H9 (cell line): Measurements from ENCODE around the gene PKD2L2. TPM values are rescaled to one million over a fixed set of nuclear protein-coding genes. Genes with fewer than 3 reads are reported as not detected.

Source experiments
- DNase-seq: peaks from one replicate; pipeline ENCODE4 v3.0.0-alpha.2; 2017
- H2AFZ ChIP-seq: one replicate; pipeline ENCODE4 v1.6.1; 2013; ENCODE audit warnings: mild to moderate bottlenecking, low read length, control low read depth, moderate library complexity
- H2AK5ac ChIP-seq: 2 replicates; pipeline ENCODE4 v1.6.1; 2013; ENCODE audit warnings: low read length, control low read depth, mixed read lengths; ENCODE audit not compliant: insufficient read length
- H2BK120ac ChIP-seq: one replicate; pipeline ENCODE4 v1.6.1; 2013; ENCODE audit warnings: low read depth, mild to moderate bottlenecking, low read length, control low read depth, inconsistent platforms; ENCODE audit not compliant: poor library complexity, severe bottlenecking
- H2BK12ac ChIP-seq: 2 replicates; pipeline ENCODE4 v1.6.1; 2013; ENCODE audit warnings: low read length, control low read depth, mixed read lengths, low read depth; ENCODE audit not compliant: insufficient read length
- H2BK15ac ChIP-seq: 2 replicates; pipeline ENCODE4 v1.6.1; 2013; ENCODE audit warnings: low read depth, low read length, control low read depth
- H2BK20ac ChIP-seq: one replicate; pipeline ENCODE4 v1.6.1; 2013; ENCODE audit warnings: low read depth, mild to moderate bottlenecking, low read length, control low read depth, inconsistent platforms; ENCODE audit not compliant: poor library complexity, severe bottlenecking
- H2BK5ac ChIP-seq: 2 replicates; pipeline ENCODE4 v1.6.1; 2013; ENCODE audit warnings: low read length, control low read depth, mixed read lengths; ENCODE audit not compliant: insufficient read length
- H3K14ac ChIP-seq: 2 replicates; pipeline ENCODE4 v1.6.1; 2013; ENCODE audit warnings: low read length, control low read depth; ENCODE audit not compliant: insufficient read depth
- H3K18ac ChIP-seq: 2 replicates; pipeline ENCODE4 v1.6.1; 2013; ENCODE audit warnings: low read depth, mild to moderate bottlenecking, mixed read lengths, low read length, control low read depth; ENCODE audit not compliant: insufficient read length
- H3K23ac ChIP-seq: 2 replicates; pipeline ENCODE4 v1.6.1; 2013; ENCODE audit warnings: low read length, control low read depth, mixed read lengths, low read depth; ENCODE audit not compliant: insufficient read length
- H3K23me2 ChIP-seq: 2 replicates; pipeline ENCODE4 v1.6.1; 2013; ENCODE audit warnings: low read depth, mild to moderate bottlenecking, mixed read lengths, low read length, control low read depth; ENCODE audit not compliant: insufficient read length, poor library complexity, severe bottlenecking
- H3K27ac ChIP-seq: 2 replicates; pipeline ENCODE4 v1.5.1; 2013; ENCODE audit warnings: low read length, control low read depth, mixed read lengths, low read depth; ENCODE audit not compliant: insufficient read length
- H3K27me3 ChIP-seq: 2 replicates; pipeline ENCODE4 v1.6.1; 2013; ENCODE audit warnings: low read length, control low read depth, inconsistent platforms; ENCODE audit not compliant: insufficient read depth
- H3K4ac ChIP-seq: 2 replicates; pipeline ENCODE4 v1.6.1; 2013; ENCODE audit warnings: low read depth, mild to moderate bottlenecking, control low read depth, inconsistent platforms, low read length, moderate library complexity
- H3K4me1 ChIP-seq: 2 replicates; pipeline ENCODE4 v1.6.1; 2013; ENCODE audit warnings: low read length, control low read depth, inconsistent platforms; ENCODE audit not compliant: insufficient read depth
- H3K4me2 ChIP-seq: 2 replicates; pipeline ENCODE4 v1.6.1; 2013; ENCODE audit warnings: low read length, control low read depth, mixed read lengths; ENCODE audit not compliant: insufficient read length, insufficient read depth
- H3K56ac ChIP-seq: 2 replicates; pipeline ENCODE4 v1.6.1; 2013; ENCODE audit warnings: low read depth, mild to moderate bottlenecking, mixed read lengths, low read length, control low read depth; ENCODE audit not compliant: insufficient read length
- H3K79me1 ChIP-seq: 2 replicates; pipeline ENCODE4 v1.6.1; 2013; ENCODE audit warnings: low read depth, mild to moderate bottlenecking, moderate library complexity, low read length, control low read depth, inconsistent platforms; ENCODE audit not compliant: insufficient read depth, poor library complexity, severe bottlenecking
- H3K79me2 ChIP-seq: 2 replicates; pipeline ENCODE4 v1.6.1; 2013; ENCODE audit warnings: low read length, control low read depth, inconsistent platforms; ENCODE audit not compliant: insufficient read depth
- H3K9ac ChIP-seq: 2 replicates; pipeline ENCODE4 v1.6.1; 2013; ENCODE audit warnings: low read length, control low read depth, mixed read lengths; ENCODE audit not compliant: insufficient read length; ENCODE audit errors: extremely low read depth
- H3K9me3 ChIP-seq: one replicate; pipeline ENCODE4 v1.6.1; 2013; ENCODE audit warnings: low read depth, low read length, inconsistent platforms; ENCODE audit not compliant: control insufficient read depth
- H3T11ph ChIP-seq: one replicate; pipeline ENCODE4 v1.6.1; 2013; ENCODE audit warnings: mild to moderate bottlenecking, low read length, control low read depth, inconsistent platforms
- H4K20me1 ChIP-seq: one replicate; pipeline ENCODE4 v1.6.1; 2013; ENCODE audit not compliant: control insufficient read depth, insufficient read length, insufficient read depth
- H4K5ac ChIP-seq: 2 replicates; pipeline ENCODE4 v1.6.1; 2013; ENCODE audit warnings: low read depth, mild to moderate bottlenecking, mixed read lengths, low read length, control low read depth; ENCODE audit not compliant: insufficient read length
- H4K8ac ChIP-seq: replicated peaks from 2 replicates; pipeline ENCODE4 v1.6.1; 2013; ENCODE audit warnings: low read length, control low read depth, mixed read lengths, low read depth; ENCODE audit not compliant: insufficient read length
- H4K91ac ChIP-seq: 2 replicates; pipeline ENCODE4 v1.6.1; 2013; ENCODE audit warnings: low read depth, mild to moderate bottlenecking, moderate library complexity, mixed read lengths, low read length, control low read depth; ENCODE audit not compliant: insufficient read length
- H3K27ac Mint-ChIP-seq, 3 experiments: 2 replicates in 2 of 3; 3 replicates in 1 of 3; pipeline ENCODE4 v1.8.0; 2020 to 2021; ENCODE audit warnings: mixed read lengths in 3 of 3, mild to moderate bottlenecking in 1 of 3, moderate library complexity in 1 of 3
- H3K27me3 Mint-ChIP-seq: 2 replicates; pipeline ENCODE4 v1.8.0; 2021; ENCODE audit warnings: low read depth, mild to moderate bottlenecking, moderate library complexity, mixed read lengths
- H3K36me3 Mint-ChIP-seq, 3 experiments: 2 replicates in 2 of 3; 3 replicates in 1 of 3; pipeline ENCODE4 v1.8.0; 2020 to 2021; ENCODE audit warnings: low read depth in 3 of 3, mixed read lengths in 3 of 3; ENCODE audit not compliant: insufficient read depth in 1 of 3
- H3K4me1 Mint-ChIP-seq, 2 experiments: 2 replicates each; pipeline ENCODE4 v1.8.0; 2020; ENCODE audit warnings: mixed read lengths in 2 of 2
- H3K4me3 Mint-ChIP-seq, 2 experiments: 2 replicates in 1 of 2; 3 replicates in 1 of 2; pipeline ENCODE4 v1.8.0; 2020 to 2021; ENCODE audit warnings: mild to moderate bottlenecking in 2 of 2, mixed read lengths in 2 of 2, moderate library complexity in 1 of 2
- H3K9me3 Mint-ChIP-seq, 2 experiments: 2 replicates in 1 of 2; 3 replicates in 1 of 2; pipeline ENCODE4 v1.8.0; 2020; ENCODE audit warnings: mild to moderate bottlenecking in 2 of 2, mixed read lengths in 2 of 2, moderate library complexity in 1 of 2
- CTCF ChIP-seq: fragments of 200-600 bp; sonication (generic); conservative IDR thresholded peaks from 3 replicates; pipeline ENCODE4 v1.8.0; 2021; ENCODE audit warnings: antibody characterized with exemption, mild to moderate bottlenecking
- WGBS: extraction: QIAGEN DNeasy Blood & Tissue Kit; methylation state at CpG from one replicate; pipeline ENCODE4 v1.1.7; 2013; ENCODE audit warnings: missing lambda C conversion rate, low lambda C conversion rate, mixed read lengths; ENCODE audit not compliant: insufficient read length; ENCODE audit errors: extremely low coverage; 5-methylcytosine and 5-hydroxymethylcytosine counted together
- total RNA-seq: library from RNA; stranded (reverse); gene quantifications from 2 replicates; pipeline ENCODE4 v1.2.1, GENCODE V29; 2021

The PKD2L2 gene
- total RNA-seq, 1 experiment from 2014 or later, result not detected

GRCh38 chr5:137959488-137959887 lies 70.2 kb downstream of the PKD2L2 start:
- Mint-ChIP-seq H3K36me3 (peaks cover 0 to 40% (median 34%) of the 10 kb centered on the region in 3 experiments; a peak in 5 of 7 replicates), H3K27ac (no peak overlapping the region)

More at GRCh38 chr5:137959488-137959887, 70.2 kb downstream of the PKD2L2 start:
- no peaks in the 10 kb centered on the region for H3K4me1 ChIP-seq
- H2AFZ ChIP-seq, result no peak overlapping the region
- no peak overlapping the region for H3K23ac ChIP-seq
- H3K18ac ChIP-seq, result no peak overlapping the region
- no peaks in the 10 kb centered on the region for H3K9me3 ChIP-seq
- H3K79me2 ChIP-seq, result no peaks in the 10 kb centered on the region
- no peaks in the 10 kb centered on the region for H3K27me3 ChIP-seq
- no peaks in the 10 kb centered on the region for H3K23me2 ChIP-seq
- no peak overlapping the region for H2AK5ac ChIP-seq
- TF ChIP-seq CTCF, result no peak
- H4K5ac ChIP-seq, result no peak overlapping the region
- H4K91ac ChIP-seq, result no peak overlapping the region
- no peak overlapping the region for H2BK20ac ChIP-seq
- no peaks in the 10 kb centered on the region for H4K20me1 ChIP-seq
- H4K8ac ChIP-seq, result no peak overlapping the region
- no peak overlapping the region for H2BK15ac ChIP-seq
- H3K27me3 Mint-ChIP-seq, result no peaks in the 10 kb centered on the region
- H3K9ac ChIP-seq, result no peak overlapping the region
- WGBS, result no CpG with 5 or more reads among the region's 4 CpGs
- no peak overlapping the region for H3K4me3 Mint-ChIP-seq
- no peaks in the 10 kb centered on the region for H3K79me1 ChIP-seq
- no peak overlapping the region for H3K4ac ChIP-seq
- no peak for DNase-seq
- H3T11ph ChIP-seq, result no peak overlapping the region
- H3K14ac ChIP-seq, result no peak overlapping the region
- no peaks in the 10 kb centered on the region for H3K9me3 Mint-ChIP-seq
- H3K27ac ChIP-seq, result no peak overlapping the region
- H2BK5ac ChIP-seq, result no peak overlapping the region
- no peak overlapping the region for H3K56ac ChIP-seq
- H3K4me1 Mint-ChIP-seq, result no peaks in the 10 kb centered on the region
- H2BK120ac ChIP-seq, result no peak overlapping the region
- no peak overlapping the region for H3K4me2 ChIP-seq
- no peak overlapping the region for H2BK12ac ChIP-seq
